Fibroblast of upper back skin (primary cell): ENCODE data around the gene SNRPE.

ENCODE experiments used
- DNase-seq: peaks from one replicate; pipeline ENCODE4 v3.0.0-alpha.2; 2013

The SNRPE gene

DNA sequence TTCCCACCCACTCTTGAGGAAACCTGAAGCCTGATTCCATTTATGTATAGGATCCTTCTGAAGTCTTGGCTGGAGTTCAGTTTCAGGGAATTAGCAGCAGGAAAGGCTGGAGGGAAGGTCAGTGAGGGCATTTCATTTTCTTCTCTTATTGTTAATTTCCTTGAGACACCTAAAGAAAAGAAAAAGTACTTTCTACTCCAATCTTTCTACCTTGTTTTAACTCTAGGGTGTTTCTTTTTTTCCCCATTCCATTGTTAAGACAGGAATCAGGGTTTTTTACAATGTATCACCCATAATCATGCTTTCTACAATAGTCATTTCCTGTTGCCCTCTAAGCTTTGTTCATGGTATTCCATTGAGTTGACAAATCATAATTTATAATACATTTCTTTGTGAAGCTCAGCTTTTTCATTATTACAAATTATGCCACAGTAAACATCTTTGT, 27.4 kb downstream of the SNRPE start:
- DNase-seq: peak; percentile 79

DNA sequence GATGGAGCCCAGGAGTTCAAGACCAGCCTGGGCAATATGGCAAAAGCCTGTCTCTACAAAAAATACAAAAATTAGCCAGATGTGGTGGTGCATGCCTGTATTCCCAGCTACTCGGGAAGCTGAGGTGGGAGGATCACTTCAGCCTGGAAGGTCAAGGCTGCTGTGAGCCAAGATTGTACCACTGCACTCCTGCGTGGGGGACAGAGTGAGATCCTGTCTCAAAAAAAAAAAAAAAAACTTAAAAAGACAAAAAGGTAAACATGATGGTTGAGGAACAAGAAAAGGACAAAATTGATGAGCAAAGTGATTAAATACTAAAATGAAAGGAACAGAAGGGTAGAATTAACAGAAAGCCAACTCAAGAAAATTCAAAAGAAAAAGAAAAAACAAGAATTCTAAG, 30.6 kb downstream of the SNRPE start:
- DNase-seq: no peak

DNA sequence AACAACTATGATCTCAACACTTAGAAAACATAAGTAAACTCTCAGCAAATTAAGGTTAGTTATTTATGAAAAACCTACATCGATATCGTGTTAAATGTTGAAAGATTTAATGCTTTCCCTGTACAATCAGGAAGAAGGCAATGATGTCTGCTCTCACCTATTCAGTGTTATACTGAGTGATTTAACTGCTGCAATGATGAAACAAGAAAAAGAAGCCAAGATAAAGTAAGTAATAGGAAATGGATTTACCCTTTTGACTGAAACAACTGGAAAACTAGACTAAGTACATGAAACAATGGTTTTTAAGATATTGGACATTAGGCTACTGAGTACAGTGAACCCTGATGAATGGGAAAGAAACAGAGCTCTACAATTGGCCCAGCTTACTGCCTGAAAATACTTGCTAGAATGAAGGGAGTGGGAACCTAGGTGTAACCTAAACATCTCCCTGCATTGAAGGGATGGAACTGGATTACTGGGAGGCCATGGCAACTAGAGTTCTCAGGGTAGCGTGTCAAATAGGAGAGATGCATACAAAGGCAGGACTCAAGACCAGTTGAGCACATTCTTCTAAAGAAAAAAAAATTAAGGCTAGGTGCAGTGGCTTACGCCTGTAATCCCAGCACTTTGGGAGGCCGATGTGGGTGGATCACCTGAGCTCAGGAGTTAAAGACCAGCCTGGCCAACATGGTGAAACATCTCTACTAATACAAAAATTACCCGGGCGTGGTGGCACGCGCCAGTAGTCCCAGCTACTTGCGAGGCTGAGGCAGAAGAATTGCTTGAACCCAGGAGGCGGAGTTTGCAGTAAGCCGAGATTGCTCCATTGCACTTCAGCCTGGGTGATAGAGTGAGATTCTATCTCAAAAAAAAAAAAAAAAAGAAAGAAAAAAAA, 37.3 kb downstream of the SNRPE start:
- DNase-seq: no peak

DNA sequence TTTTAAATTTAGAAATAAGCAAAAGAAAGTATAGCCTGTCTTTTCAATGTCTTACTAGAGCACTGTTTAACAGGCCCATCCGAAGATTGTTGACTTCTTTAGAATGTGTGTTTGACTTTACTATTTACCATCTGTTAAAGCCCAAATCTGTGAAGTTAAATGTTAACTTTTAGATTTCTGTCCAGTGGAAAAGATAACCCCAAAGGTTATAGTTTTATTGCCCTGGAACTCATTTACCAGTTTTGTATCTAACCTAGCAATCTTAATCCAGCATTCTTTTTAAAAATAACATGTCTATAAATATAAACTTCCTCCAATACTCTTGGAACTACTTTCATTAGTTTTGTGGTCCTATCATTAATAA, 37.9 kb downstream of the SNRPE start:
- no peak for DNase-seq

DNA sequence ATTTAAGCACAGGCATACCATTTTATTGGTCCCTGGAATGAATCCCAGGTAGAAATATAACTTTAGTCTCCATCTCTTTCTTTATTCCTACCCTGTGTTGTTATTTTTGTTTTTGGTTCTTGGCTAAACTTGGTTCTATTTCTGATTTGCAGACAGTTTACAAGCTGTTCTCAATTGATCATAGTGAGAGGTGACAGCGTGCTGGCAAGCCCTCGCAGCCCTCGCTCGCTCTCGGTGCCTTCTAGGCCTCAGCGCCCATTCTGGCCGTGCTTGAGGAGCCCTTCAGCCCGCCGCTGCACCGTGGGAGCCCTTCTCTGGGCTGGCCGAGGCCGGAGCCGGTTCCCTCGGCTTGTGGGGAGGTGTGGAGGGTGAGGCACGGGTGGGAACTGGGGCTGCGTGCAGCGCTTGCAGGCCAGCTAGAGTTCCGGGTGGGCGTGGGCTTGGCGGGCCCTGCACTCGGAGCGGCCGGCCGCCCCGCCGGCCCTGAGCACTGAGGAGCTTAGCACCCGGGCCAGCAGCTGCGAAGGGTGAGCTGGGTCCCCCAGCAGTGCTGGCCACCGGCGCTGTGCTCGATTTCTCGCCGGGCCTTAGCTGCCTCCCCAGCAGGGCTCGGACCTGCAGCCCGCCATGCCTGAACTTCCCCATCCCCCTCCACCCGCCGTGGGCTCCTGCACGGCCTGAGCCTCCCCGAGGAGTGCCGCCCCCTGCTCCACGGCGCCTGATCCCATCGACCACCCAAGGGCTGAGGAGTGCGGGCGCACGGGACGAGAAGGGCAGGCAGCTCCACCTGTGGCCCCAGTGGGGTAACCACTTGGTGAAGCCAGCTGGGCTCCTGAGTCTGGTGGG, 38.7 kb downstream of the SNRPE start:
- no peak for DNase-seq

DNA sequence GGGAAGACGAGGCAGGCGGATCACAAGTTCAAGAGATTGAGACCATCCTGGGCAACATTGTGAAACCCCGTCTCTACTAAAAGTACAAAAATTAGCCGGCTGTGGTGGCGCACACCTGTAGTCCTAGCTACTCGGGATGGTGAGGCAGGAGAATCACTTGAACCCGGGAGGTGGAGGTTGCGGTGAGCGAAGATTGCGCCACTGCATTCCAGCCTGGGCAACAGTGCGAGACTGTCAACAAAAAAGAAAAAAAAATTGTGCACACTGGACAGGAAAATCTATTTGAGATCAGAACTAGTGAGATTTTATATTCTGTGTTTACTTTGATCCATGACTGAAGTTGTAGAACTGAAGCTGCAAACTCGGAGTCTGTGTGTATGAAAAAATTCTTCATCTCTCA, 40.2 kb downstream of the SNRPE start:
- no peak for DNase-seq

DNA sequence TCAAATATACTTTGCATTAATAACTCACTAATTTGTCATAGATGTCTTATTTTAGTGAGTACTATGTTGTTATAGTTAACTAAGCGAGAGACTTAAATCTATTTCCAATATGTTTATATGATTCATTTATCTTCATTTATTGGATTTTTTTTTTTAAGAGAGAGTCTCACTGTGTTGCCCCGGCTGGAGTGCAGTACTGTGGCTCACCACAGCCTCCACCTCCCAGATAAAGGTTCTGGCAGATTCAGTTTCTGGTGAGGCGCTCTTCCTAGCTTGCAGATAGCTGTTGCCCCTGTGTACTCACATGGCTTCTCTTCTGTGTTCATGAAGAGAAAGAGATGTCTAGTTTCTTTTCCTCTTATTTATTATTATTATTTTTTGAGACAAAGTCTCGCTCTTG, 43.9 kb downstream of the SNRPE start:
- DNase-seq: no peak

DNA sequence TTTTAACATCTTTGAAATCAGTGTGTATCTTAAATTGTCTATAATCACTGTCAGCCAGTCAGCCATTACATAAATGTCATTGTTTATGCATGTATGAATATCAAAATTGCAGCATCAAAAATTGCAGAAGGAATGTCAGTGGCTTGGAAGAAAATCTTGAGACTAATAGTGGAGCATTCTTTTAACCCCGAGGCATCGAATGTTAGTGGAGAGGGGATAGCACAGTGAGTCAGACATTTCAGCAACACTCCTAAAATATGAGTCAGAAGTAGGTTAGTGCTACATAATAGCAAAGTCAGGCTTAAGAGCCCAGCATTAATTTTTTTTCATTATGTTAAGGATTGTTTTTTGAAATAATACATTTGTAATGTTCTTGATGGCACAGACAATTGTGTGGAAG, 45.5 kb downstream of the SNRPE start:
- DNase-seq: peak; percentile 94

DNA sequence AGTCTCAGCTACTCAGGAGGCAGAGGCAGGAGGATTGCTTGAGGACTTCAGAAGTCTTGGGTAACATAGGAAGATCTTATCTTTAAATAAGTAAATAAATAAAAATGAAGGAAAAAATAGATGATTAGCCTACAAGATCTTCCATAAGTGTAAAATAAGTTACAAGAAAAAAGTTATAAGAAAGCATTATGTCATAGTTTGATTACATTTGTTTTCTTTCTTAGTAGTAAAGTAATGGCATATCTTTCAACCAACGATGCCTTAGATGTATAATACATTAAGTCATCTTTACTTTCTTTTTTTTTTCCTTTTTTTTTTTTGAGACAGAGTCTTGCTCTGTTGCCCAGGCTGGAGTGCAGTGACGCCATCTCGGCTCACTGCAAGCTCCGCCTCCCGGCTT, 46.5 kb downstream of the SNRPE start:
- DNase-seq: no peak

DNA sequence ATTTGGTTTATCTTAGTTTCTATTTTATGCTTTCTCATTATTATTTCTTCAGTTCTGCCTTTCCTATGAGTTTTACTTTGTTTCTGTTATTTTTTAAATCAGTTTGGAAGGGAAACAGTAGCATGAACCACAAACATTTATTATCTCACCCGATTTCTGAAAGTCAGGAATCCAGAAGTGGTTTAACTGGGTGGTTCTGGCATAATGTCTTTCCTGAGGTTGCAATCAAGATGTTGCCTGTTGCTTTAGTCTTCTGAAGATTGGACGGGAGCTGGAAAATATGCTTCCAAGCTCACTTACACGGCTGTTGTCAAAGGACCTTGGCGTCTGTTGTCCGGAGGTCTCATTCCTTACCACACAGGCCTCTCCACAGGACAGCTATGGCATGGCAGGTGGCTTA, 50.4 kb downstream of the SNRPE start:
- peak; percentile 55 for DNase-seq

DNA sequence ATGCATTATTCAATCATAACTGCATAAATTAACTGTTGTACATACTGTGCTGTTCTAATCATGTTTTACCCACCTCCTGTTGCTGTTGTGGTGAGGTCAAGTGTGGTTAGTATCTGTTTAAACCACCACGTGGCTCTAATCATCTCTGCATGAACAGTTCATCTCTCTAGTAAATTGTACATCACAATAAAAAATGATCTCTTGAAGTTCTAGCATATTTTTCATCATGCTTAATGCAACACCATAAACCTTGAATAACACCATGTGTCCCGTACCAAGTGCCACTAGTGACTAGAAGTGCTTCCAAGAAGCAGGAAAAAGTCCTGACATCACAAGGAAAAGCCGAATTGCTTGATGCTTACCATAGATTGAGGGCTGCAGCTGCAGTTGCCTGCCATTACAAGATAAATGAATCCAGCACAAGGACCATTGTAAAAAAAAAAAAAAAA, 51.7 kb downstream of the SNRPE start:
- peak; percentile 36 for DNase-seq

DNA sequence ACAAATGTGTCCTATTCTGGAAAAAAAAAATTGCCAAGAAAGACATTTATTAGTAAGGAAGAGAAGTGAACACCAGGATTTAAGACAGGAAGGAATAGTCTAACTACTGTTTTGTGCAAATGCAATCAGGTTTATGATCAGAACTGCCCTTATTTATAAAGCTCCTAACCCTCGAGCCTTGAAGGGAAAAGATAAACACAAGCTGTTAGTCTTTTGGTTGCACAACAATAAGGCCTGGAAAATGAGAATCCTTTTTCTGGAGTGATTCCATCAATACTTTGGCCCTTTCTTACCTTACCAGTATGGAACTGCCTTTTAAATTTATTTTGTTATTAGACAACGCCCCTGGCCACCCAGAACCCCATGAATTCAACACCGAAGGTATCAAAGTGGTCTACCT, 52.9 kb downstream of the SNRPE start:
- no peak for DNase-seq

DNA sequence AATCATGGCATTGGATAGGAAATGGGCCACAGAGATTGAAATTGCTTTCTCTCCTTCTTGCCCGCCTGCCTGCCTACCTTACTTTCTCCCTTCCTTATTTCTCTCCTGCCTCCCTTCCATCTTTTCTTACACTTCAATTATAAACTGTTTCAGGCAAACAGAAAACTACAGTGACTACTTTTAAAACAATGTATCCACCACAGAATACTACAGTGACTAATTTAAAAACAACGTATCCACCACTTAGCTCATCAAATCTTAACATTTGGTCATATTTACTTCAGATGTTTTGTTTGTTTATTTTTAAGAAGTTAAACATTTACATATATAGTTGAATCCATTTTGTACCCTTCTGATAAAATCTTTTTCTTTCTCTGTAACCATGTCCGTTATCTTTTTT, 54.4 kb downstream of the SNRPE start:
- peak; percentile 41 for DNase-seq

DNA sequence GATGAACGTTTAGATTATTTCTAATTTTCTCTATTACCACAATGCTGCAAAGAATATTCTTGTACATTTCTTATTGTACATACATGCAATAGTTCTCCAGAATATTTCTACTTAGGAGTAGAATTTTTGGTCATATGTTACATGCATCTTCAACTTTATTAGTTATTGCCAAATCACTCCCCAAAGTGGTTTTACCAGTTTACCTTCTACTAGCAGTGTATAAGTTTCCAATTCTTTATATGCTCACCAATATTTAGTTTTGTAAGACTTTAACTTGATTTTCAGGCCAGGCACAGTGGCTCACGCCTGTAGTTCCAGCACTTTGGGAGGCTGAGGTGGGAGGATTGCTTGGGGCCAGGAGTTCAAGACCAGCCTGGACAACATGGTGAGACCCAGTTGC, 55.4 kb downstream of the SNRPE start:
- no peak for DNase-seq
